ENCODE data around the gene FUT3. TPM values are rescaled to one million over a fixed set of nuclear protein-coding genes. Genes with fewer than 3 reads are reported as not detected.

FUT3 gene
- total RNA-seq, 1 donor from 2014 or later, result not detected

- Histone ChIP-seq H3K27ac (no peak overlapping the region), H3K27me3 (peaks cover 16% of the 10 kb centered on the region), H3K4me1 (peaks cover 3% of the 10 kb centered on the region in 2 donors), H3K36me3 (no peaks in the 10 kb centered on the region), H3K9me3 (no peaks in the 10 kb centered on the region), H3K4me3 (no peak overlapping the region)
- intact Hi-C loops (cut with DNase I), result loop anchor here (10.0 kb wide), 1 partner anchor 218 kb away; no protein-coding TSS in a partner anchor
- DNase-seq (ENCODE audit: low spot score in 2 of 2), result no peak
- no peak for TF ChIP-seq CTCF (IDR thresholded peaks at IDR 0.05)
Measured at GRCh38 chr19:5806905-5807304, 44.3 kb downstream of the FUT3 start.

- no peak overlapping the region for H3K27ac ChIP-seq
- no peaks in the 10 kb centered on the region for H3K36me3 ChIP-seq
- no peak overlapping the region for H3K4me3 ChIP-seq
- TF ChIP-seq CTCF (IDR thresholded peaks at IDR 0.05), result no peak
- no peaks in the 10 kb centered on the region for H3K9me3 ChIP-seq
- peaks cover 3% of the 10 kb centered on the region in 2 donors for H3K4me1 ChIP-seq
- peaks cover 16% of the 10 kb centered on the region for H3K27me3 ChIP-seq
- DNase-seq (ENCODE audit: low spot score in 2 of 2), result no peak
- intact Hi-C loops (cut with DNase I), result loop anchor here (10.0 kb wide), 1 partner anchor 219 kb away; no protein-coding TSS in a partner anchor
Measured at GRCh38 chr19:5806133-5806489, 45.1 kb downstream of the FUT3 start.

- Histone ChIP-seq H3K4me3 (peak overlapping the region; percentile 25 to 33), H3K27ac (no peak overlapping the region), H3K27me3 (peaks cover 16% of the 10 kb centered on the region), H3K9me3 (no peaks in the 10 kb centered on the region), H3K36me3 (no peaks in the 10 kb centered on the region), H3K4me1 (peaks cover 3% of the 10 kb centered on the region in 2 donors)
- DNase-seq (ENCODE audit: low spot score in 2 of 2), result no peak
- intact Hi-C loops (cut with DNase I), result loop anchor here (10.0 kb wide), 1 partner anchor 219 kb away; no protein-coding TSS in a partner anchor
- peak; percentile 18 to 55 (median 31) for TF ChIP-seq CTCF (IDR thresholded peaks at IDR 0.05)
Measured at GRCh38 chr19:5805462-5806132, 45.7 kb downstream of the FUT3 start.

- H3K36me3 ChIP-seq, result no peaks in the 10 kb centered on the region
- H3K27ac ChIP-seq, result no peak within 1 kb of the TSS
- no peak for DNase-seq (ENCODE audit: low spot score in 2 of 2)
- peaks cover 3% of the 10 kb centered on the region in 2 donors for H3K4me1 ChIP-seq
- TF ChIP-seq CTCF (IDR thresholded peaks at IDR 0.05), result no peak
- peaks cover 16% of the 10 kb centered on the region for H3K27me3 ChIP-seq
- peak within 1 kb of the TSS; percentile 33 to 49 for H3K4me3 ChIP-seq
- intact Hi-C loops (cut with DNase I), result loop anchor here (1.0 to 10.0 kb wide), 2 partner anchors 99 to 220 kb away; partner anchors contain the start of gene NDUFA11
- no peaks in the 10 kb centered on the region for H3K9me3 ChIP-seq
Measured at GRCh38 chr19:5804516-5805461, 46.5 kb downstream of the FUT3 start, which contains the start of gene NRTN. TSS of gene NRTN (plus strand) at chr19:5805067. CDS start at chr19:5824166, 19,099 bp downstream.

- Histone ChIP-seq H3K27ac (no peak overlapping the region), H3K9me3 (no peaks in the 10 kb centered on the region), H3K4me3 (peak overlapping the region; percentile 25 to 49), H3K4me1 (peaks cover 3% of the 10 kb centered on the region in 2 donors), H3K27me3 (peaks cover 16% of the 10 kb centered on the region), H3K36me3 (no peaks in the 10 kb centered on the region)
- DNase-seq (ENCODE audit: low spot score in 2 of 2), result peak; percentile 25 to 84
- TF ChIP-seq CTCF (IDR thresholded peaks at IDR 0.05), result peak; percentile 71 to 84 (median 79)
- intact Hi-C loops (cut with DNase I), result loop anchor here (1.0 to 10.0 kb wide), 2 partner anchors 99 to 221 kb away; partner anchors contain the start of gene NDUFA11
Measured at GRCh38 chr19:5803752-5804515, 47.3 kb downstream of the FUT3 start.

All from ascending aorta (tissue), 2 donors.